Nephron progenitor cell (in vitro differentiated cells): ENCODE results near the gene HPCAL1.
A peak's percentile ranks its signal among the peaks of the same experiment; 100 is the strongest.

Source experiments
- DNase-seq: peaks from one replicate; pipeline ENCODE4 v3.0.0; 2021
- H3K27ac Mint-ChIP-seq: 2 replicates; pipeline ENCODE4 v1.8.0; 2021; ENCODE audit warnings: mild to moderate bottlenecking, moderate library complexity, mixed read lengths
- H3K27me3 Mint-ChIP-seq: 2 replicates; pipeline ENCODE4 v1.8.0; 2021; ENCODE audit warnings: mild to moderate bottlenecking, low read depth, mixed read lengths; ENCODE audit not compliant: poor library complexity
- H3K36me3 Mint-ChIP-seq: 2 replicates; pipeline ENCODE4 v1.8.0; 2021; ENCODE audit warnings: low read depth, mixed read lengths
- H3K4me1 Mint-ChIP-seq: 2 replicates; pipeline ENCODE4 v1.8.0; 2021; ENCODE audit warnings: mixed read lengths
- H3K4me3 Mint-ChIP-seq: 2 replicates; pipeline ENCODE4 v1.8.0; 2021; ENCODE audit warnings: mild to moderate bottlenecking, moderate library complexity, mixed read lengths
- H3K9me3 Mint-ChIP-seq: 2 replicates; pipeline ENCODE4 v1.8.0; 2021; ENCODE audit warnings: mild to moderate bottlenecking, moderate library complexity, mixed read lengths
- TF ChIP-seq, protein P1 (sequence below): fragments of 200-600 bp; sonication (generic); IDR thresholded peaks from 2 replicates; pipeline ENCODE4 v1.5.0; 2021; ENCODE audit warnings: antibody characterized with exemption

Gene HPCAL1

DNA sequence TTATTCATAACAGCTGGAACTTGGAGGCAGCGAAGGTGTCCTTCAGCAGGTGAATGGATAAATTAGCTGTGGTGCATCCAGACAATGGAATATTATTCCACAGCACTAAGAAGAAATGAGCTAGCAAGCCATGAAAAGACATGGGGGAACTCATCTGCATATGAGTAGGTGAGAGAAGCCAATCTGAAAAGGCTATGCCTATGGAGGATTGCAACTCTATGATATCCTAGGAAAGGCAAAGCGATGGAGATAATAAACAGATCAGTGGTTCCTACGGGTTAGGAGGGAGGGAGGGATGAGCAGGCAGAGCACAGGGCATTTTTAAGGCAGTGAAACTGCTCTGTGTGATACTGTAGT lies 79.3 kb downstream of the HPCAL1 start:
- peaks cover 73% of the 10 kb centered on the region for H3K4me1 Mint-ChIP-seq
- peaks cover 7% of the 10 kb centered on the region for H3K27me3 Mint-ChIP-seq
- no peaks in the 10 kb centered on the region for H3K9me3 Mint-ChIP-seq
- no peaks in the 10 kb centered on the region for H3K36me3 Mint-ChIP-seq
- TF ChIP-seq, protein P1, sequence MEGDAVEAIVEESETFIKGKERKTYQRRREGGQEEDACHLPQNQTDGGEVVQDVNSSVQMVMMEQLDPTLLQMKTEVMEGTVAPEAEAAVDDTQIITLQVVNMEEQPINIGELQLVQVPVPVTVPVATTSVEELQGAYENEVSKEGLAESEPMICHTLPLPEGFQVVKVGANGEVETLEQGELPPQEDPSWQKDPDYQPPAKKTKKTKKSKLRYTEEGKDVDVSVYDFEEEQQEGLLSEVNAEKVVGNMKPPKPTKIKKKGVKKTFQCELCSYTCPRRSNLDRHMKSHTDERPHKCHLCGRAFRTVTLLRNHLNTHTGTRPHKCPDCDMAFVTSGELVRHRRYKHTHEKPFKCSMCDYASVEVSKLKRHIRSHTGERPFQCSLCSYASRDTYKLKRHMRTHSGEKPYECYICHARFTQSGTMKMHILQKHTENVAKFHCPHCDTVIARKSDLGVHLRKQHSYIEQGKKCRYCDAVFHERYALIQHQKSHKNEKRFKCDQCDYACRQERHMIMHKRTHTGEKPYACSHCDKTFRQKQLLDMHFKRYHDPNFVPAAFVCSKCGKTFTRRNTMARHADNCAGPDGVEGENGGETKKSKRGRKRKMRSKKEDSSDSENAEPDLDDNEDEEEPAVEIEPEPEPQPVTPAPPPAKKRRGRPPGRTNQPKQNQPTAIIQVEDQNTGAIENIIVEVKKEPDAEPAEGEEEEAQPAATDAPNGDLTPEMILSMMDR: no peak
- no peak for DNase-seq
- no peak overlapping the region for H3K27ac Mint-ChIP-seq
- peak overlapping the region; percentile 4 for H3K4me3 Mint-ChIP-seq

DNA sequence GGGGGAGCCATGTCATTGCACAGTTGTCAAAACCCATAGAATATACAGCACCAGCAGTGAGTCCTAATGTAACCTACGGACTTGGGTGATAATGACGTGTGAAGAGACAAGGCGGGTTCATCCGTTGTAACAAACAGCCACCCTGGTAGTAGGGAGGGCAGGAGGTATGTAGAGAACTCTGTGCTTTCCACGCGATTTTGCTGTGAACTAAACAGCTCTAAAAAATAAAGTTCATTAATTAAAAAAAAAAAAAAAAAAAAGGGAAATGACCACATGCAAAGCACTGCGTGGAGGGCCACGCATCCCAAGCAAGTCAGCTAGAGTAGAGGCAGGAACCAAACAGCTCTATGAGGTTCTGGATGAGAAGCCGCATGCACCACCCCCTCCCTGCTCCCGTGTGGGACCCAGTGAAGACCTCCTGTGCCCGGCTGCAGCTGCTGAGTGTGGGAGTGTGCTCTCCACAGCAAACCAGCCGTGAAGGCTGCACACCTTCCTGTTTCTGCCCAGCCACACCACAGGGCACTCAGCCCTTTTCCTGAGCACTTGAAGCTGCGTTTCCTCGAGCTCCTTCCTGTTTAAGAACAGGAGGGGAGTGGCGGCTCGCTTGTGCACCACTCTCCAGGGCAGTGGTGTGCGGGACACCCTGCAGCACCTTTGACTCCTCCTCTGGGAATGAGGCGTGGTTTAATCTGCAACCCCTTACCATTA lies 79.8 kb downstream of the HPCAL1 start:
- no peaks in the 10 kb centered on the region for H3K9me3 Mint-ChIP-seq
- H3K27ac Mint-ChIP-seq: no peak overlapping the region
- H3K4me3 Mint-ChIP-seq: no peak overlapping the region
- peaks cover 7% of the 10 kb centered on the region for H3K27me3 Mint-ChIP-seq
- peaks cover 73% of the 10 kb centered on the region for H3K4me1 Mint-ChIP-seq
- TF ChIP-seq, protein P1: no peak
- DNase-seq: peak; percentile 43
- no peaks in the 10 kb centered on the region for H3K36me3 Mint-ChIP-seq

DNA sequence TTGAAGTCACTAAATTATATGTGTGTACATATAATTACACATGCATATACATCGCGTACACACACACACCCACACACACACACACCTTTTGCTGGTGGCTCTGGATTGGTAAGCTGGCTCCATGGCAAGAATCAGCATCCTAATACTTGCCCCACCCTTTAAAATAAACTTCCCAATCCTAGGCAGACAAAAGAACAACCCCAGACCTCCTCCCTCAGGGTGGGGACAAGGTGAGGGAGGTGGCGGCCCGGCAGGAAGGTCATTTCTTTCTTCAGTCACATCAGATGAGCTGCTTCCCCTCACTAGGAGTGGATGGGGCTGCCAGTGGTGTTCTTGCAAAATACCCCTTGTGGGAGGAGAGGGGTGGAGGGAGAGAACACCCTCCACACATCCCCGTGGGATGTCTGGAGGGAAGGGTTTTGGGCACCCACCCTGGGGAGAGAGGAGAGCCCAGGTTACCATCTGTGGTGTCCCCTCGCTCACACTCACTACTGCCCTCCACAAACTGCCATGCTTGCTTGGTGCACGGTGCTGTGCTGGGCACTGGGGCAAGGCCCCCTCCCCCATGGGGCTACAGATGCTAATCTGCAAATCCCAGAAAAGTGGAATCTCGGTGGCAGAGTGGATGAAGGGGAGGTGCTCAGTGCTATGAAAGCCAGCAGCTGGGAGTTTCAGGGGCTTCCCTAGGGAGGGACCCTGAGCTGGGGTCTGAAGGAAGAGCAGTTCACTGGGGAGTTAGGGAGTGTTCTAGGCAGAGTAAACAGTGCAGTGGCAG lies 81.4 kb downstream of the HPCAL1 start:
- no peak overlapping the region for H3K27ac Mint-ChIP-seq
- H3K36me3 Mint-ChIP-seq: no peaks in the 10 kb centered on the region
- H3K27me3 Mint-ChIP-seq: peaks cover 7% of the 10 kb centered on the region
- peaks cover 67% of the 10 kb centered on the region for H3K4me1 Mint-ChIP-seq
- TF ChIP-seq, protein P1: no peak
- no peak for DNase-seq
- H3K4me3 Mint-ChIP-seq: no peak overlapping the region
- H3K9me3 Mint-ChIP-seq: no peaks in the 10 kb centered on the region

DNA sequence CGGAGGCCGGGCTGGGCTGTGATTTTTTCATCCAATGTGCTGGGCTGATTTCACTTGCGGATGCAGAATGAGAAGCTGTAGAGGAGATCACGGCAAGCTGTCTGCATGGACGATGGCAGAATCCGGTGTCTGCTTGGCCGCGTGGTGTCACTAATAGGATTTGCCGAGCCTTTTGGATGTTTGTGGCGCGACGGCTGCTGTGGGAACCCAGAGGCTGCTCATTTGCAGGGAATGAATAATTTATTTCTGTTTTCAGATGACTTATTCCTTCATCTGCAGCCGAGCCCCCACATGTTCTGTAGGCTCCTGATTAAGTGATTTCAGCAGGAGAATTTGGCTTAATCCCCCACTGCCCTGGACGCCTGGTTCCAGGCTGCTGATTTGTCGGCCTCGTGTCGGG lies 82.8 kb downstream of the HPCAL1 start:
- no peak overlapping the region for H3K27ac Mint-ChIP-seq
- H3K4me3 Mint-ChIP-seq: no peak overlapping the region
- peaks cover 61% of the 10 kb centered on the region for H3K4me1 Mint-ChIP-seq
- H3K27me3 Mint-ChIP-seq: peaks cover 7% of the 10 kb centered on the region
- TF ChIP-seq, protein P1: no peak
- H3K9me3 Mint-ChIP-seq: no peaks in the 10 kb centered on the region
- no peaks in the 10 kb centered on the region for H3K36me3 Mint-ChIP-seq
- DNase-seq: no peak

DNA sequence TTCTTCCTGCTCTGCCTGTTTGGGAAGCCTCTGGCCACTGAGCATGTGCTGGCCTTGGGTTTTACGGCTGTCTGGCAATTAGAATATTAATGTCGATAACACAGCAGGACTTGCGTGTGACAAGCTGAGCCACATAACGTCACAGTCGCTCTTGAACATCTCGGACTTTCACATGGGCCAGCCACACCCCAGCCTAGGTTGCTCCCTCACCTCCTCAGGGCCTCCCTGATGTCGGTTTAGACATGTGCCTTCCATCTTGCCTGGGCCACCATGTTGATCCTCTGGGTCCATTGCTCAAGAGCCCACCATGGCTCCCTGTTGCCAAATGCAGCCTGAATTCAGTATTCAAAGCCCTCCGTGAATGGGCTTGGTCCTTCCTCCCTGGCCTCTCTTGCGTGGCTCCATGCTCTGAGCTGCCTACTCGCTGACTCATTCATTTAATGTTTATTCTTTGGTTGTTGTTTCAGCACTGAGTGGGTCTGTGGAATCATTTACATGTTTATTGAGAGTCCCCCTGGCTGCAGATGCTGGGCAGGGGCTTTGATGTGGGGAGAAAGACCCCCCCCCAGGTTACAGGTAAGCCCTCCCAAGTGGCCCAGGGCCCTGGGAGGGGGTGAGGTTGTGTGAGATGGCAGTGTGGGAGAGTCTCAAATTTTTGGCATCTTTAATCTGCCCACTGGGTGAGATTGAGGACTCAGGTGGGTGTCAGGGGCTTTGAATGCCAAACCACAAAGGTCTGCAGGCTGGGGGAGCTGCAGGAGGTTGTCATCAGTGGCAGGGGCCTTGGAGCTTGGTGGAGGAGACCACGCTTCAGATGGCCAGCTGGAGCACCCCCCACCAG lies 83.4 kb downstream of the HPCAL1 start:
- peaks cover 8% of the 10 kb centered on the region for H3K27me3 Mint-ChIP-seq
- TF ChIP-seq, protein P1: no peak
- H3K4me1 Mint-ChIP-seq: peaks cover 55% of the 10 kb centered on the region
- no peak for DNase-seq
- H3K4me3 Mint-ChIP-seq: no peak overlapping the region
- H3K9me3 Mint-ChIP-seq: no peaks in the 10 kb centered on the region
- no peaks in the 10 kb centered on the region for H3K36me3 Mint-ChIP-seq
- H3K27ac Mint-ChIP-seq: no peak overlapping the region
